GM20431 (cell line): ENCODE results near the gene INTS11.

Source experiments
- in situ Hi-C: fragments of 300-500 bp; cut with MseI, MboI; formaldehyde crosslinking; loops from one replicate; pipeline ENCODE4 v1.15.0; 2020; ENCODE audit warnings: low sequenced_read_pairs; ENCODE audit not compliant: unreplicated experiment

INTS11 gene

GRCh38 chr1:1305300-1306069 lies 19.0 kb downstream of the INTS11 start:
- in situ Hi-C loops = no loop called here

GRCh38 chr1:1304331-1305299 lies 19.8 kb downstream of the INTS11 start:
- in situ Hi-C loops = no loop called here

GRCh38 chr1:1303736-1304135 lies 20.7 kb downstream of the INTS11 start:
- in situ Hi-C loops = no loop called here

GRCh38 chr1:1302951-1303509 lies 21.4 kb downstream of the INTS11 start:
- in situ Hi-C loops = no loop called here

GRCh38 chr1:1302006-1302430 lies 22.4 kb downstream of the INTS11 start:
- in situ Hi-C loops = no loop called here

- in situ Hi-C loops = no loop called here
These were observed 24.1 kb downstream of the INTS11 start for GRCh38 chr1:1300352-1300739.

GRCh38 chr1:1299686-1300351 lies 24.6 kb downstream of the INTS11 start:
- in situ Hi-C loops = no loop called here

- in situ Hi-C loops = no loop called here
These were observed 25.4 kb downstream of the INTS11 start for GRCh38 chr1:1298861-1299685.

GRCh38 chr1:1297802-1298424 lies 26.5 kb downstream of the INTS11 start:
- in situ Hi-C loops = no loop called here

GRCh38 chr1:1296070-1297061 lies 28.1 kb downstream of the INTS11 start:
- in situ Hi-C loops = no loop called here

GRCh38 chr1:1295154-1295923 lies 29.1 kb downstream of the INTS11 start:
- in situ Hi-C loops = no loop called here

GRCh38 chr1:1294250-1294890 lies 30.1 kb downstream of the INTS11 start:
- in situ Hi-C loops = no loop called here

- in situ Hi-C loops = no loop called here
These were observed 30.9 kb downstream of the INTS11 start for GRCh38 chr1:1293263-1294249.

GRCh38 chr1:1292851-1293250 lies 31.6 kb downstream of the INTS11 start:
- in situ Hi-C loops = no loop called here

GRCh38 chr1:1292442-1292779 lies 32.0 kb downstream of the INTS11 start:
- in situ Hi-C loops = no loop called here
